Immature natural killer cell (primary cell): Measurements from ENCODE around the gene NOXO1. TPM values are rescaled to one million over a fixed set of nuclear protein-coding genes. Genes with fewer than 3 reads are reported as not detected.

Experiments
- DNase-seq, 3 donors: peaks; one replicate each; pipeline ENCODE4 v3.0.0; 2022; ENCODE audit warnings: mixed read lengths in 1 of 3
- H3K27ac Mint-ChIP-seq, 6 donors: one replicate each; pipeline ENCODE4 v1.8.0; 2020; ENCODE audit warnings: mixed read lengths in 6 of 6, mild to moderate bottlenecking in 5 of 6, inconsistent platforms in 4 of 6, moderate library complexity in 3 of 6
- H3K27me3 Mint-ChIP-seq, 3 donors: one replicate each; pipeline ENCODE4 v1.8.0; 2020 to 2021; ENCODE audit warnings: low read depth in 3 of 3, mild to moderate bottlenecking in 3 of 3, mixed read lengths in 3 of 3, moderate library complexity in 3 of 3, inconsistent platforms in 1 of 3
- H3K36me3 Mint-ChIP-seq, 3 donors: one replicate each; pipeline ENCODE4 v1.8.0; 2020; ENCODE audit warnings: mixed read lengths in 3 of 3, inconsistent platforms in 2 of 3, mild to moderate bottlenecking in 2 of 3
- H3K4me1 Mint-ChIP-seq, 2 donors: one replicate each; pipeline ENCODE4 v1.8.0; 2020; ENCODE audit warnings: inconsistent platforms in 2 of 2, mild to moderate bottlenecking in 2 of 2, mixed read lengths in 2 of 2, moderate library complexity in 1 of 2
- H3K4me3 Mint-ChIP-seq, 5 donors: one replicate each; pipeline ENCODE4 v1.8.0; 2020; ENCODE audit warnings: mild to moderate bottlenecking in 5 of 5, mixed read lengths in 5 of 5, inconsistent platforms in 3 of 5, moderate library complexity in 3 of 5
- H3K9me3 Mint-ChIP-seq, 6 donors: one replicate each; pipeline ENCODE4 v1.8.0; 2020; ENCODE audit warnings: mild to moderate bottlenecking in 6 of 6, mixed read lengths in 6 of 6, inconsistent platforms in 4 of 6, moderate library complexity in 3 of 6
- polyA plus RNA-seq, 3 donors: library from polyadenylated mRNA; unstranded; fragments of 300-500 nt; fragmentation: Illumina TruSeq; gene quantifications; one replicate each; pipeline ENCODE4 v1.2.3, GENCODE V29; 2021

The NOXO1 gene
- polyA plus RNA-seq, 3 donors from 2014 or later: 0.17 TPM; not detected in 2

- no peak overlapping the region for H3K27ac Mint-ChIP-seq
- H3K4me3 Mint-ChIP-seq: no peak overlapping the region
- peaks cover 20% of the 10 kb centered on the region in 2 donors for H3K4me1 Mint-ChIP-seq
- H3K36me3 Mint-ChIP-seq: peaks cover 0 to 11% (median 4%) of the 10 kb centered on the region in 3 donors
- H3K27me3 Mint-ChIP-seq: peaks cover 5 to 14% (median 11%) of the 10 kb centered on the region in 3 donors
- peaks cover 0 to 2% (median 0%) of the 10 kb centered on the region in 6 donors for H3K9me3 Mint-ChIP-seq
- DNase-seq: no peak
Measured at GRCh38 chr16:1975432-1976215, 5.6 kb downstream of the NOXO1 start.

GRCh38 chr16:1974157-1975070 is 6.9 kb downstream of the NOXO1 start:
- H3K9me3 Mint-ChIP-seq: peaks cover 0 to 2% (median 0%) of the 10 kb centered on the region in 6 donors
- peaks cover 8 to 12% (median 9%) of the 10 kb centered on the region in 3 donors for H3K27me3 Mint-ChIP-seq
- no peak overlapping the region for H3K27ac Mint-ChIP-seq
- peak overlapping the region in 2 of 5 donors; percentile 35 to 52 for H3K4me3 Mint-ChIP-seq
- H3K36me3 Mint-ChIP-seq: peaks cover 0 to 11% (median 4%) of the 10 kb centered on the region in 3 donors
- H3K4me1 Mint-ChIP-seq: peaks cover 20 to 21% of the 10 kb centered on the region in 2 donors
- no peak for DNase-seq

DNA sequence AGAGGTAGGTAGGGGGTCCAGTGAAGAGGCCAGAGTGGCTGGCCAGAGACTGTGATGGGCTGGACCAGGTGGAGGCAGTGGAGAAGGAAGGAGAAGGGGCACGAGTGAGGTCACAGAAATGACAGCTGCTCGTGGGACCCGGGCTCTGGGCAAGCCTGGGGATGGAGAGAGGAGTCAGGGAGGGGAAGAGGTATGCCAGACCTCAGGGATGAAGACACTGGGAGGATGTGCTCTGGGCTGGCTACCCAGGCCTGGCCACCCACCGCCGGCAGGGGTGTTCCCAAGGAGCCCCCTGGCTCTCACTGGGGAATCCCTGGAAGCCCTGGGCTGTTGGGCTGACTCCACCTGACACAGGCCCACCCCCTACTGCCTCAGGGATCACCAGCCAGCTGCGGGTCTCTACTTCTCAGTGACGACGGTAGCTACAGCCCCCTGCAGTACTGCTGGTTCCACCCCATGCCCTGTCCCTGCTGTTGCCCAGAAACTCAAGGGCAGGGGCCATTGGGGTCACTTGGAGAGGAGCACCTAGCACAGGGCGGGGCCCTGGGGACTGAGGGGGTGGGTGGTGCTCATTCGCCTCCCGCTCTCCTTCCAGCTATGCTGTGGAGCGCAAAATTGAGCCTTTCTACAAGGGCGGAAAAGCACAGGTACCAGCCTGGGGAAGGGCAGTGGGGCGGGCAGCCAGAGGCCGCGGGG is 7.7 kb downstream of the NOXO1 start:
- Mint-ChIP-seq H3K27me3 (peaks cover 8 to 12% (median 9%) of the 10 kb centered on the region in 3 donors), H3K4me1 (peaks cover 20 to 21% of the 10 kb centered on the region in 2 donors), H3K4me3 (peak overlapping the region in 2 of 5 donors; percentile 29 to 52), H3K36me3 (peaks cover 0 to 11% (median 4%) of the 10 kb centered on the region in 3 donors), H3K27ac (peak overlapping the region in 1 of 6 donors; percentile 94), H3K9me3 (peaks cover 0 to 2% (median 0%) of the 10 kb centered on the region in 6 donors)
- DNase-seq: no peak

DNA sequence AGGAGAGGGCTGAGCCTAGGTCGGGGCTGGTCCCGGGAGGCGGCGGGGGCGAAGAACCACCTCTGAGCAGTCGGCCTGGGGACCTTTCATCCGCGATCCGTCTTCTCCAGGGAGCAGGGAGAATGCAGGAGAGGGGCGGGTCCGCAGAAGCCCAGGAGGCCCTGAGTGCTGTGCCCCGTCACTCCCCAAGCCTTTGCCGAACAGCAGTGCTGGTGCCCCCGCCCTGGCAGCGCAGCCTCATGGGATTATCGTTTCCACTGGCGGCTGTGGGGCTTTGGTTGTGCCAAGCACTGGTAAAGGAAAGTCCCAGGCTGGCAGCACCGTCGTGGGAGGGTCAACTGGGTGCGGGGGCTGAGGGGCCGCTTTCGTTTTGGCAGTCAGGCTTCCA is 8.8 kb downstream of the NOXO1 start:
- peaks cover 0 to 2% (median 0%) of the 10 kb centered on the region in 6 donors for H3K9me3 Mint-ChIP-seq
- peak overlapping the region in 4 of 6 donors; percentile 73 to 99 (median 96) for H3K27ac Mint-ChIP-seq
- H3K4me1 Mint-ChIP-seq: peaks cover 20 to 21% of the 10 kb centered on the region in 2 donors
- peaks cover 8 to 12% (median 8%) of the 10 kb centered on the region in 3 donors for H3K27me3 Mint-ChIP-seq
- peak overlapping the region; percentile 94 to 98 (median 96) for H3K4me3 Mint-ChIP-seq
- H3K36me3 Mint-ChIP-seq: peaks cover 0 to 9% (median 4%) of the 10 kb centered on the region in 3 donors
- DNase-seq: no peak

DNA sequence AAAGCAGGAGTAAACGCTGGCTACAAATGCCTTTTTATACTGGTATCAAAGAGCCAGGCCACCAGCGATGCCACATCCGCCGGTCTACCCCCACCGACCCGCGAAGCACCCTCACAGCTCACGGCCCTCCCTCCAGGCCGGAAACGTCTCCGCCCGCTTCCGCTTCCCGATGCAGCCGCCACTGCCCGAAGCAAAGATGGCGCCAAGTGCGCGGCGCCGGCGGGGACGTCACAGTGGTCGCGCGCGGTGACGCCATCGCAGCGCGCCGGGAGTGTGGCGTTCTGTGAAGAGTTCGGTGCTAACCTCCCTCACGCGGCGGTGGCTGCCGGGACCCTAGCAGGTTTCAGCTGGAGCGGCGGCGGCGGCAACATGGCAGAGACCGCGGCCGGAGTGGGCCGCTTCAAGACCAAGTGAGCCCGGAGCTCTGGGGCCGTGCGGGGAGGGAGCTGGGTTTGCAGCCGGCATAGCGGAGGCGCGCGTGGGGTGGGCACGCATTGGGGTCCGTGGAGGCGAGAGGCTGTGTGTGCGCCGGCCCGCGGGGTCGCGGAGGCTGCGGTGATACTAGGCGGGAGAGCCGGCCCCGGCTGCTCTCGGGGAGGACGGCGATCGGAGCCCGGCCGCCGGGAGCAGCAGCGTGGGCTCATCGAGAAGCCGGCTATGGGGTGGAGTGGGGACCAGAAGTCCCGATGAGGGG is 9.3 kb downstream of the NOXO1 start, which contains the start of gene TBL3:
Gene TBL3, plus strand, starts transcription at position 258 of the 694 bp plus-strand sequence. Its CDS starts 112 bp downstream, at position 370.
- Mint-ChIP-seq H3K4me1 (peaks cover 20 to 21% of the 10 kb centered on the region in 2 donors), H3K9me3 (peaks cover 0 to 2% (median 0%) of the 10 kb centered on the region in 6 donors), H3K27ac (peak within 1 kb of the TSS; percentile 94 to 100 (median 98)), H3K4me3 (peak within 1 kb of the TSS; percentile 94 to 98 (median 96)), H3K36me3 (peaks cover 0 to 8% (median 4%) of the 10 kb centered on the region in 3 donors), H3K27me3 (peaks cover 6 to 12% (median 8%) of the 10 kb centered on the region in 3 donors)
- peak; percentile 97 to 98 (median 98) for DNase-seq

DNA sequence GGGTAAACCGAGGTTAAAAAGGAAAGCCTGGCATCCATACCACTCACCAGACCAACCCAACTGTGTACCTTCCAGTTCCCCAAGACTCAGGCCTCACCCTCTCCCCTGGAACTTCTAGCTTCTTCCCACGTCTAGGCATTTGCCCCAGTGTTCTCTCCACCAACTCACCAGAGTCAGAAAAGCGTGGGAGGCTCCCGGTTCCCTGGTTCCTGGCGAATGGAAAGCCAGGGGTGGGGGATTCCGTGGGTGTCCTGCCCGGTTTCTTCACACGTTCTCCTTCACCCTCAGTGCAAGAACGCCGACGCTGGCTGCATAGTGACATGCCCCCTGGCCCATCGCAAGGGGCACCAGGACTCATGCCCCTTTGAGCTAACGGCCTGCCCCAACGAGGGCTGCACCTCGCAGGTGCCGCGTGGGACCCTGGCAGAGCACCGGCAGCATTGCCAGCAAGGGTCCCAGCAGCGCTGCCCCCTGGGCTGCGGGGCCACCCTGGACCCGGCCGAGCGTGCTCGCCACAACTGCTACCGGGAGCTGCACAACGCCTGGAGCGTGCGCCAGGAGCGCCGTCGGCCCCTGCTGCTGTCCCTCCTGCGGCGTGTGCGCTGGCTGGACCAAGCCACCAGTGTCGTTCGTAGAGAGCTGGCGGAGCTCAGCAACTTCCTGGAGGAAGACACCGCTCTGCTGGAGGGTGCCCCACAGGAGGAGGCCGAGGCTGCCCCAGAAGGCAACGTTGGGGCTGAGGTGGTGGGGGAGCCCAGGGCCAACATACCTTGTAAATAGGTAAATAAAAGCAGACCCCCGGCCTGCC is 12.9 kb downstream of the NOXO1 start:
- Mint-ChIP-seq H3K4me3 (no peak overlapping the region), H3K27me3 (peaks cover 19 to 20% (median 20%) of the 10 kb centered on the region in 3 donors), H3K27ac (peak overlapping the region in 1 of 6 donors; percentile 36), H3K36me3 (peaks cover 4 to 5% (median 5%) of the 10 kb centered on the region in 3 donors), H3K4me1 (peaks cover 42 to 45% of the 10 kb centered on the region in 2 donors), H3K9me3 (peaks cover 0 to 2% (median 0%) of the 10 kb centered on the region in 6 donors)
- no peak for DNase-seq

DNA sequence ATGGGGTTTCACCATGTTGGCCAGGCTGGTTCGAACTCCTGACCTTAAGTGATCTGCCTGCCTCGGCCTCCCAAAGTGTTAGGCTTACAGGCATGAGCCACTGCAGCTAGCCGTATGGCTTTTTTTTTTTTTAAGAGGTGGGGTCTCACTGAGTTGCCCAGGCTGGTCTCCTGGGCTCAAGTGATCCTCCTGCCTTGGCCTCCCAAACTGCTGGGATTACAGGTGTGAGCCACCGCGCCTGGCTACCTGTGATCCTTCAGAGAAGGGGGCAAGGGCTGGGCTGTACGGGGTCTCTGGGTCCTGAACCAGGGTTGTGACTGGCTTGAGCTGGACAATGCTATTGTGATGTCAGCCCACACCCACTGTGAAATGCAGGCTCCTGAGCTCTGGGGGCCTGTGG is 14.8 kb downstream of the NOXO1 start, which contains the start of gene RNF151:
Gene RNF151, plus strand, starts transcription at position 397 of the 400 bp plus-strand sequence. CDS start 26 bp downstream, outside the sequence.
- Mint-ChIP-seq H3K27ac (peak within 1 kb of the TSS; percentile 93 to 97 (median 96)), H3K36me3 (peaks cover 4 to 9% (median 5%) of the 10 kb centered on the region in 3 donors), H3K4me3 (peak within 1 kb of the TSS; percentile 89 to 94 (median 92)), H3K27me3 (peaks cover 13 to 21% (median 14%) of the 10 kb centered on the region in 3 donors), H3K9me3 (peaks cover 0 to 2% (median 0%) of the 10 kb centered on the region in 6 donors), H3K4me1 (peaks cover 33 to 39% of the 10 kb centered on the region in 2 donors)
- no peak for DNase-seq

- Mint-ChIP-seq H3K4me3 (peak overlapping the region; percentile 89 to 94 (median 92)), H3K27me3 (peaks cover 14 to 29% (median 16%) of the 10 kb centered on the region in 3 donors), H3K4me1 (peaks cover 33 to 40% of the 10 kb centered on the region in 2 donors), H3K9me3 (no peaks in the 10 kb centered on the region), H3K27ac (peak overlapping the region; percentile 93 to 97 (median 96)), H3K36me3 (peaks cover 8 to 13% (median 11%) of the 10 kb centered on the region in 3 donors)
- no peak for DNase-seq
Measured at GRCh38 chr16:1965396-1966001, 15.8 kb downstream of the NOXO1 start.

- H3K4me1 Mint-ChIP-seq: peaks cover 37 to 46% of the 10 kb centered on the region in 2 donors
- H3K27me3 Mint-ChIP-seq: peaks cover 13 to 33% (median 14%) of the 10 kb centered on the region in 3 donors
- peak within 1 kb of the TSS; percentile 93 to 97 (median 96) for H3K27ac Mint-ChIP-seq
- H3K4me3 Mint-ChIP-seq: peak within 1 kb of the TSS; percentile 89 to 94 (median 92)
- H3K36me3 Mint-ChIP-seq: peaks cover 8 to 13% (median 11%) of the 10 kb centered on the region in 3 donors
- DNase-seq: peak; percentile 97 to 99 (median 97)
- H3K9me3 Mint-ChIP-seq: no peaks in the 10 kb centered on the region
Measured at GRCh38 chr16:1964506-1965395, 16.5 kb downstream of the NOXO1 start, which contains the start of gene RPS2. Gene RPS2, minus strand, starts transcription at chr16:1964826. Its CDS starts 201 bp downstream, at chr16:1964625.

GRCh38 chr16:1963806-1964505 is 17.3 kb downstream of the NOXO1 start:
- H3K27me3 Mint-ChIP-seq: peaks cover 13 to 35% (median 14%) of the 10 kb centered on the region in 3 donors
- DNase-seq: no peak
- H3K27ac Mint-ChIP-seq: peak overlapping the region; percentile 88 to 94 (median 91)
- peak overlapping the region; percentile 89 to 94 (median 92) for H3K4me3 Mint-ChIP-seq
- no peaks in the 10 kb centered on the region for H3K9me3 Mint-ChIP-seq
- peaks cover 37 to 50% of the 10 kb centered on the region in 2 donors for H3K4me1 Mint-ChIP-seq
- peaks cover 8 to 13% (median 11%) of the 10 kb centered on the region in 3 donors for H3K36me3 Mint-ChIP-seq
